Fibroblast of skin of right quadriceps (primary cell): ENCODE measurements around the gene FBXL14.
"Not testable (repeated sequence)": the region's sequence is repeated elsewhere in the genome, so short reads cannot be mapped to it uniquely, and the experiment has no call there.

ENCODE experiments used
- DNase-seq: peaks from one replicate; pipeline ENCODE4 v3.0.0-alpha.2; 2013

Gene FBXL14

GRCh38 chr12:1567852-1568251, 26.5 kb downstream of the FBXL14 start:
- DNase-seq, result no peak

- no peak for DNase-seq
Observed at GRCh38 chr12:1566449-1567135, 27.8 kb downstream of the FBXL14 start.

- no peak for DNase-seq
Observed at GRCh38 chr12:1565172-1565571, 29.2 kb downstream of the FBXL14 start.

DNA sequence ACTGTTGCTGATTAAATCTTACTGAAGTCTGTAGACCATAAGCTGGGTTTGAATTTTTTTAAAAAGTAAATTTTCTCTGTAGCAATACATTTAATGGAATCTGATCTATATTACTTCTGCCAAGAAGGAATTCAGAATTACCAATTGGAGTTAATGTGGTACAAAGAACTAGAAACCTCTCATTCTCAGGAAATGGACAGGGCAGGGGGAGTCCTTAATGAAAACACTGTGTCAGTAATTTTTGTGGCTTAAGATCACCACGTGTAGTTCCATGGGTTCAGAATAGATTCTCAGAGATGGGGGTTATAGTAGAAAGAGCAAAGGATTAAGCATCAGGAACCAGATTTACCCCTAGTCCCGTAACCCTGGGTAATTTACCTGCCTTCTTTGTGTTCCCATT, 30.3 kb downstream of the FBXL14 start:
- DNase-seq, result peak; percentile 38

DNA sequence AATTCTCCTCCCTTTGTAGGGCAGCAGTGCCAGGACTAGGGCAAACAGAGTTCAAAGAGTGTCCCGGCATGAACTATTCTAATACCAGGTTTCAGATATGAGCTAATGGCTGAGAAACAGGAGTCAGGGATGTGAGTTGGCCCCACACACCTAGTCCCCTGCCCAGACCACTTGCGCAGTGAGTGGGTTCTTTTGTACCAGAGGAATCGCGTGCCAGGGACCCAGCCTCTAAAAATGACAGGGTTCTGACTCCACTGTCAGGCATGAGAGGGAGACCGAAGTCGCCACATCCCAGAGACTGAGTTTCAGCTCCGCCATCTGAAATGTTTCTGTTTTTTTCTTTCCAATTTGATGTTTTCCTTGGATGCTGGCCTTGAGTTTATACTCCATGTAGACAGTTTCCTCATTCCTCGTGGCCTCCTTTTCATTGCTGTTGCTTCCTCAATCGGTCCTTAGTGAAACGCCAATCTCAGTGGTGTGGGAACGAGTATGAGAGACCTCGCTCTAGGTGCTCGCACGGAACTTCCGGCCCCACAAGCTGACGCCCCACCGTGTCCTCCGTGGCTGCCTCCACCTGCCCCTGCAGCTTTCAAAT, 31.5 kb downstream of the FBXL14 start:
- no peak for DNase-seq

- no peak for DNase-seq
Observed at GRCh38 chr12:1560704-1561103, 33.7 kb downstream of the FBXL14 start.

DNA sequence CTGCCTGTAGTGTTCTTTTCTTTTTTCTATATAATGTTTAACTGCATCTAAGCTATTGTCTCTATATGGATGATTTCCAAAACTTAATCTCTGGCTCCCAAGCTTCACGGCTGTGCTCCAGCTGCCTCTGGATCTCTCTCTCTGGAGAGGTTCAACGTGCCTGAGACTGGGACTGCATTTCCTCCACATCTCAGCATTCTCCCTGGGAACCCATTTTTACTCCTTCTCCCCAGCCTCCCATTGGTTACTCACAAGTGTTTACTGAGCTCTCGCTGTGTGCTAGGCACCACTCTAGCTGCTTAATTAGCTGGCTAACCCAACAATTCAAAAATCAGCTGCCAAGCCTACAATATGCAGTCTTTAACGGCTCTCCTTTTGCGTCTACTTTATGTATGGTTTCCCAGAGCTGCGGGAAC, 34.7 kb downstream of the FBXL14 start:
- no peak for DNase-seq

GRCh38 chr12:1558108-1558507, 36.3 kb downstream of the FBXL14 start:
- not testable (repeated sequence) for DNase-seq

- DNase-seq, result no peak
Observed at GRCh38 chr12:1553987-1554982, 40.1 kb downstream of the FBXL14 start.

GRCh38 chr12:1553536-1553935, 40.8 kb downstream of the FBXL14 start:
- DNase-seq, result no peak

DNA sequence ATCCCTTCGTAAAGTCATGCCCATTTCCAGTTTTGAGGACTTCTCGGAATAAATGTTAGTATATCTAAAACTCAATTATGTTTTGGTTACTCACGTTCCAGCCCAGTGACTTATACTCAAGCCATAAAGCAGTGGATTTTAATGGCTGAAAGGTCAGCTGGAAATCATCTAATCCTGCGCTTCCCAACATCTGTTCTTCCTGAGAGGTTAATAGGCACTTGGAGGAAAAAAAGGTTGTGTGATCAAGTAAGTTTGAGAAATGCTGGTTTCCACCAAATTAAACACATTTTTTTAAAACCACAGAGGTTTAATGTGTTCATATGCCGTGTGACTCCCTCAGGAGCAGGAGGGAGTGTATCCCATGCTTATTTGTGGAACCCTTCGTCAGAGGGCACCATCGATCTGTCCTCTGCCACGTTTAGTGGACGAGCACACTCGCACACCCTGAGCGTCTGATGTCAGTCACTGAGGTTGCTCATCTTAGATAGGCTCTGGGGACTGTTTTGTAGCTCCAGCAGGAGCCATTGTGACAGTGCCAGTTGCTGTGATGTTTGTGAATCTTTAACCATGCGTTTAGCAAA, 41.4 kb downstream of the FBXL14 start:
- peak; percentile 88 for DNase-seq

GRCh38 chr12:1552171-1552570, 42.2 kb downstream of the FBXL14 start:
- no peak for DNase-seq

DNA sequence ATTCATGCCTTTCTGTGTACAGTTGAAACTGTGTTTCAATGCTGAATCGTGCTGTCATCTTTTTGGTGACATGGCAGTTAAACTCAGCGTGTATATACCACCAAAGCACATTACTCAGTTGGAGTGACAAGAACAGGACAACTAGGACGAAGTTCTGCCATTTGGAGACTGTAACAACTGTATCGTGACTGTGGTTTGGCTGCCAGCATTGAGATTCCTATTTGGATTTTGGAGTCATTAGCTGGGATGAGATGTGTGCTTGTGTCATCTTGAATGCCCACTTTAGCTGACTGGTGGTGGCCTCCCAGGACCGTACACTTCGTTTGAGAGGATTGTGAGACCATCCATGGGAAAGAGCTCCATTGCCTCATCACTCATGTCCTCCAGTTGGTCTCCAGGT, 42.9 kb downstream of the FBXL14 start:
- no peak for DNase-seq

- no peak for DNase-seq
Observed at GRCh38 chr12:1546931-1547640, 47.3 kb downstream of the FBXL14 start.

DNA sequence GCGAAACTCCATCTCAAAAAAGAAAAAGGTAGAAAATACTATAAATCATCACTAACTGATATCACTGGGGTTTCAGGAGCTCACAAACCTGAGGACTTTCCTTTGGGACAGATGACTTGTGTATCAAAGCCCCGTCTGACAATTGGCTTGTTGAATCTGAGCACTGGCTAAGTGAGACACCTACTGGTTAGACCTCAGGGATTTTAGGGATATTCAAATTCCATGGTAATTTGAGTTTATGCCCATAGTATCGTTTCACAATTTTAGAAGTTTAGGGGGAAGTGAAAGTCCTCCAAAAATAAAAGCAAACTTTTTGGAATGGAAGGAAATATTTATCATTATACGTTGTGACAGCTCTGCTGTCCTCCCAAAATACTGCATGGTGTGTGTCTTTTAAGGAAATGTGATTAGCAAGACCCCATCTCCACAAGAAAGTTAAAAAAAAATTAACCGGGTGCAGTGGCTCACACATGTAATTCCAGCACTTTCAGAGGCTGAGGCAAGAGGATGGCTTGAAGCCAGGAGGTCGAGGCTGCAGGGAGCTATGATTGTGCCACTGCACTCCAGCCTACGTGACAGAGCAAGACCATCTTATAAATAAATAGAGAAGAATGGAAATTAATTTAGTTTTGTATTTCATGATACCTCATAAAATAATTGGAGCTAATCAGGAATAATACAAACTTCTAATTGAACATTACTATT, 49.2 kb downstream of the FBXL14 start:
- peak; percentile 29 for DNase-seq

DNA sequence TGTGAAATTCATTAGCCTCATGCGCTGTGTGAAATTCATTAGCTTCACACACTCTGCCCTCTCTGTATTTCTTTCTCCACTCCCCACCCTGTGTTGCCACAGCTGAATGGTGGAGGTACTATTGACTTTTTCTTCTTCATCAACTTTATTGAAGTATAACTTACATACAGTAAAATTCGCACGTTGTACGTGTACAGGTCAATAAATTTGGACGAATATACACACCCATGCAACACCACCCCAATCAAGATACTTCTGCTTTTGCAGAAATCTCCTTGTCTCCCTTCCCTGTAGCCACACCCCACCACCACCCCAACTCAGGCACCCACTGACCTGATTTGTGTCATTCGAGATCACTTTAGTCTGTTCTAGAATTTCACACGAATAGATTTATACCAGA, 51.8 kb downstream of the FBXL14 start:
- DNase-seq, result no peak

GRCh38 chr12:1540690-1541089, 53.7 kb downstream of the FBXL14 start:
- DNase-seq, result peak; percentile 32

GRCh38 chr12:1539135-1539534, 55.2 kb downstream of the FBXL14 start:
- DNase-seq, result no peak

DNA sequence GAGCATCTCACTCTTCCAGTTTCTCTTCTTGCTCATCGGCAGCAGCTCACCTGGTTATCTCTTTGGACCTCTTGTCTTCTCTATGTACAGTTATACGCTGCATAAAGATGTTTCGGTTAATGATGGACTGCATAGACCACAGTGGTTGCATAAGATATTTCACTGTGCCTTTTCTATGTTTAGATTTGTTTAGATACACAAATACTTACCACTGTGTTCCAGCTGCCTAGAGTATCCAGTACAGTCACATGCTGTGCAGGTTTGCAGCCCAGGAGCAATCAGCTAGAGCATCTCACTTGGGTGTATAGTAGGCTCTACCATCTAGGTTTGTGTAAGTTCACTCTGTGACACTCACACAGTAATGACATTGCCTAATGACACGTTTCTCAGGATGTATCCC, 57.6 kb downstream of the FBXL14 start:
- DNase-seq, result no peak

- DNase-seq, result no peak
Observed at GRCh38 chr12:1534748-1535147, 59.6 kb downstream of the FBXL14 start.

DNA sequence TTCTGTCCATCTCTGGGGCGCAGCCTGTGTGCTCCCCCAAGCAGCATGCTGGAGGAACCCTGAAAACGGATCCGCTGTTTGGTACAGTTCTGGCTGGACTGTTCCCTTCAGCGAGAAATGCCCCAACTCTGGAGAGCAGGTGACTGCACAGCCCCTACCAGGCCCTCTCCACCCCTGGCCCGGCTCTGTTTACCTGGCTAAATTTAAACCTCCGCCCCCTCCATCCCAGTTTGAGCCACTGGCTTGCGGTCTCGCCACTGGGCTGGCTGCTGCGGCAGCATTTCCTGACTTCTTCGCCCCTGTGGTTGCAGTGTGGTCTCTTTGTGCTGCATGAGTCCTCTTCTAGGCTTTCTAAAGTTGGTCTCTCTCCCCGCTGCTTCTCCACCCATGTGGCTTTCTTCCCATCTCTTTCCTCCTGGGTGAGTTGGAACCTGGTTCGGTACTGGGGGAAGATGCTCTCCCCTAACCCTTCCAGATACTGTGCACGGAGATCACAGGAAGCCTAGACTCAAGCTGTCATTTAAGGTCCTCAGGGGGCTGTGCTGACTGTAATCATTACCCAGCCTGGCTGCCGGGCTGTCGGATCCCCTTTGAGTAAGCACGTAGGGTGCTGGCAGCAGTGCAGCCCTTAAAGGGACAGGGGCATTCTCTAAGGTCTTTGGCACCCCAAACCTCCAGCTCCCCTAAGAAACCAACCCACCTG, 60.6 kb downstream of the FBXL14 start:
- DNase-seq, result peak; percentile 37
